ENCODE measurements around the gene CCDC172. TPM values are rescaled to one million over a fixed set of nuclear protein-coding genes. Genes with fewer than 3 reads are reported as not detected.

Gene CCDC172
- polyA plus RNA-seq, 3 donors = not detected

- H3K9me3 Mint-ChIP-seq = peaks cover 0 to 5% (median 1%) of the 10 kb centered on the region in 7 donors
- 100% methylated on average over 5 of the region's 5 CpGs for WGBS (ENCODE audit: insufficient coverage)
- TF ChIP-seq, protein P1, sequence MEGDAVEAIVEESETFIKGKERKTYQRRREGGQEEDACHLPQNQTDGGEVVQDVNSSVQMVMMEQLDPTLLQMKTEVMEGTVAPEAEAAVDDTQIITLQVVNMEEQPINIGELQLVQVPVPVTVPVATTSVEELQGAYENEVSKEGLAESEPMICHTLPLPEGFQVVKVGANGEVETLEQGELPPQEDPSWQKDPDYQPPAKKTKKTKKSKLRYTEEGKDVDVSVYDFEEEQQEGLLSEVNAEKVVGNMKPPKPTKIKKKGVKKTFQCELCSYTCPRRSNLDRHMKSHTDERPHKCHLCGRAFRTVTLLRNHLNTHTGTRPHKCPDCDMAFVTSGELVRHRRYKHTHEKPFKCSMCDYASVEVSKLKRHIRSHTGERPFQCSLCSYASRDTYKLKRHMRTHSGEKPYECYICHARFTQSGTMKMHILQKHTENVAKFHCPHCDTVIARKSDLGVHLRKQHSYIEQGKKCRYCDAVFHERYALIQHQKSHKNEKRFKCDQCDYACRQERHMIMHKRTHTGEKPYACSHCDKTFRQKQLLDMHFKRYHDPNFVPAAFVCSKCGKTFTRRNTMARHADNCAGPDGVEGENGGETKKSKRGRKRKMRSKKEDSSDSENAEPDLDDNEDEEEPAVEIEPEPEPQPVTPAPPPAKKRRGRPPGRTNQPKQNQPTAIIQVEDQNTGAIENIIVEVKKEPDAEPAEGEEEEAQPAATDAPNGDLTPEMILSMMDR (IDR thresholded peaks at IDR 0.05) = no peak
- DNase-seq = no peak
- Histone ChIP-seq H3K27ac (ENCODE audit: low read depth in 1 of 2, low read length in 2 of 2) (no peak overlapping the region), H2AFZ (ENCODE audit: insufficient read depth, low read depth, low read length, poor library complexity, severe bottlenecking) (no peak overlapping the region), H3K4me2 (replicated peaks; ENCODE audit: extremely low read depth, low read length, poor library complexity, severe bottlenecking) (no peak overlapping the region), H3K36me3 (replicated peaks in 1 of 2; ENCODE audit: control insufficient read depth in 1 of 2, insufficient read depth in 2 of 2, low read length in 2 of 2) (no peaks in the 10 kb centered on the region), H3K9ac (ENCODE audit: insufficient read depth, low read length, poor library complexity, severe bottlenecking) (no peak overlapping the region), H3K9me3 (replicated peaks in 1 of 2; ENCODE audit: control insufficient read depth in 1 of 2, insufficient read depth in 1 of 2, low read length in 2 of 2) (no peaks in the 10 kb centered on the region), H3K4me1 (ENCODE audit: control insufficient read depth in 1 of 2, insufficient read depth in 2 of 2, low read length in 2 of 2) (no peaks in the 10 kb centered on the region), H3K4me3 (replicated peaks in 1 of 3; ENCODE audit: low read depth in 2 of 3, low read length in 3 of 3) (no peak overlapping the region), H3K27me3 (ENCODE audit: control insufficient read depth in 2 of 2, insufficient read depth in 2 of 2, low read length in 2 of 2) (no peaks in the 10 kb centered on the region), H3K79me2 (ENCODE audit: insufficient read depth, low read length) (no peaks in the 10 kb centered on the region), H4K20me1 (ENCODE audit: insufficient read depth, low read length) (no peaks in the 10 kb centered on the region)
- H3K4me3 Mint-ChIP-seq = no peak overlapping the region
- intact Hi-C loops (cut with micrococcal nuclease) = no loop called here
- H3K36me3 Mint-ChIP-seq = no peaks in the 10 kb centered on the region
- H3K27ac Mint-ChIP-seq = no peak overlapping the region
- H3K4me1 Mint-ChIP-seq = no peaks in the 10 kb centered on the region
- H3K27me3 Mint-ChIP-seq (ENCODE audit: low read depth in 3 of 3) = no peaks in the 10 kb centered on the region
These were observed 13.2 kb upstream of the CCDC172 start for GRCh38 chr10:116311016-116311415.

DNA sequence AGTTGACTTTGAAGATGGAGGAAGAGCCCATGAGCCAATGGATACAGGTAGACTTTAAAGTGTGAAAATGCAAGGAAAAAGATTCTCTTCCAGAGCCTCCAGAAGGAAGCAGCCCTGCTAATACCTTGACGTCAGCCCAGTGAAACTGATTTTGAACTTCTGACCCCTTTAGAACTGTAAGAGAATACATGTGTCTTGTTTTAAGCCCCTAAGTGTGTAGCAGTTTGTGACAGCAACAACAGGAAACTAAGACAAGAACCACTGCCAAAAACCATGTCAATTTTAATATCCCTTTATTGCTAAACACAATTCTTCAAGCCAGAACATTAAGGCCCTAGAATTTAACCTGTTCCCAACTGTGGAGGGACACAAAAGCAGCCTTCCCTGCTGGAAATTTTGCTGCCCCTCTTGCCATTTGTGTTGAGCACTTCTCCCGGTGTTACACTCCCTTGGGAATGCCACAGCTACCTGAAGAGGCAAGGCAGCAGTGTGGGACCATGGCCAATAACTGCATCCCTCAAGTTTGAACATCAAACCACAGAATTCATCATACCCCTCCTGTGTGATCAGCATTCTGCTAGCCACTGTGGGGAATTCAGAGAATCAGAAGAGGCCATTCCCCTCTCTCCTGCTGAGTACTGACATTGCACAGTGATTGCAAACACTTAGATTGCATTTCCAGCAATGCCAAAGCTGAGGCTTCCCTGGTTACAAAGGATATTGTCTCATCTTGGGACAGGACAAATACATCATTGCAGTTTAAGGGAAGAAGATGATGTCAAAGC is 12.3 kb upstream of the CCDC172 start:
- H3K4me1 Mint-ChIP-seq = peaks cover 2% of the 10 kb centered on the region
- no peak overlapping the region for H3K9ac ChIP-seq (ENCODE audit: insufficient read depth, low read length, poor library complexity, severe bottlenecking)
- no peaks in the 10 kb centered on the region for H4K20me1 ChIP-seq (ENCODE audit: insufficient read depth, low read length)
- DNase-seq = no peak
- H3K4me1 ChIP-seq (ENCODE audit: control insufficient read depth in 1 of 2, insufficient read depth in 2 of 2, low read length in 2 of 2) = no peaks in the 10 kb centered on the region
- H3K36me3 ChIP-seq (replicated peaks in 1 of 2; ENCODE audit: control insufficient read depth in 1 of 2, insufficient read depth in 2 of 2, low read length in 2 of 2) = no peaks in the 10 kb centered on the region
- TF ChIP-seq, protein P1 (IDR thresholded peaks at IDR 0.05) = no peak
- no peak overlapping the region for H3K27ac Mint-ChIP-seq
- 71% methylated on average over 1 of the region's 2 CpGs for WGBS (ENCODE audit: insufficient coverage)
- H3K27me3 ChIP-seq (ENCODE audit: control insufficient read depth in 2 of 2, insufficient read depth in 2 of 2, low read length in 2 of 2) = no peaks in the 10 kb centered on the region
- H2AFZ ChIP-seq (ENCODE audit: insufficient read depth, low read depth, low read length, poor library complexity, severe bottlenecking) = no peak overlapping the region
- no peak overlapping the region for H3K4me3 Mint-ChIP-seq
- H3K9me3 Mint-ChIP-seq = peaks cover 0 to 5% (median 1%) of the 10 kb centered on the region in 7 donors
- intact Hi-C loops (cut with micrococcal nuclease) = no loop called here
- no peak overlapping the region for H3K4me2 ChIP-seq (replicated peaks; ENCODE audit: extremely low read depth, low read length, poor library complexity, severe bottlenecking)
- H3K36me3 Mint-ChIP-seq = no peaks in the 10 kb centered on the region
- no peaks in the 10 kb centered on the region for H3K79me2 ChIP-seq (ENCODE audit: insufficient read depth, low read length)
- H3K27ac ChIP-seq (ENCODE audit: low read depth in 1 of 2, low read length in 2 of 2) = no peak overlapping the region
- H3K27me3 Mint-ChIP-seq (ENCODE audit: low read depth in 3 of 3) = no peaks in the 10 kb centered on the region
- H3K4me3 ChIP-seq (replicated peaks in 1 of 3; ENCODE audit: low read depth in 2 of 3, low read length in 3 of 3) = no peak overlapping the region
- H3K9me3 ChIP-seq (replicated peaks in 1 of 2; ENCODE audit: control insufficient read depth in 1 of 2, insufficient read depth in 1 of 2, low read length in 2 of 2) = no peaks in the 10 kb centered on the region

Data from CD14-positive monocyte (primary cell).